Breast epithelium (tissue), 4 donors: Measurements from ENCODE around the gene GALNT2. TPM values are rescaled to one million over a fixed set of nuclear protein-coding genes. Genes with fewer than 3 reads are reported as not detected.

Experiments
- DNase-seq, 2 donors: peaks; one replicate each; pipeline ENCODE4 v3.0.0-alpha.2; 2019; ENCODE audit warnings: low spot score in 2 of 2
- H3K27ac ChIP-seq, 2 donors: fragments of 200-600 bp; sonication (generic) in 1 of 2; one replicate each; pipeline ENCODE4 v1.5.1; 2016 to 2019; ENCODE audit warnings: mild to moderate bottlenecking in 1 of 2
- H3K27me3 ChIP-seq, 2 donors: fragments of 200-600 bp; sonication (generic) in 1 of 2; one replicate each; pipeline versions ENCODE4 v1.5.1 to v1.6.0; 2017 to 2019; ENCODE audit warnings: control low read depth in 1 of 2, mild to moderate bottlenecking in 1 of 2
- H3K36me3 ChIP-seq: fragments of 200-600 bp; one replicate; pipeline ENCODE4 v1.5.1; 2019
- H3K4me1 ChIP-seq, 2 donors: fragments of 200-600 bp; sonication (generic); one replicate each; pipeline ENCODE4 v1.5.1; 2016 to 2019; ENCODE audit warnings: control low read depth in 1 of 2
- H3K4me3 ChIP-seq, 3 donors: fragments of 200-600 bp; sonication (generic); 1 replicate in 2 of 3; 2 replicates in 1 of 3; pipeline ENCODE4 v1.5.1; 2016 to 2019; ENCODE audit warnings: mild to moderate bottlenecking in 3 of 3, moderate library complexity in 2 of 3
- H3K9me3 ChIP-seq, 2 donors: fragments of 200-600 bp; sonication (generic) in 1 of 2; one replicate each; pipeline ENCODE4 v1.5.1; 2016 to 2019; ENCODE audit warnings: control low read depth in 1 of 2
- CTCF ChIP-seq, 3 donors: fragments of 450-650 bp; IDR thresholded peaks; one replicate each; pipeline ENCODE4 v1.5.1; 2016 to 2017; ENCODE audit warnings: antibody characterized with exemption in 3 of 3, mild to moderate bottlenecking in 3 of 3, moderate library complexity in 3 of 3
- POLR2A ChIP-seq: fragments of 450-650 bp; IDR thresholded peaks from one replicate; pipeline ENCODE4 v1.6.1; 2016; ENCODE audit warnings: antibody characterized with exemption, mild to moderate bottlenecking, moderate library complexity
- POLR2AphosphoS5 ChIP-seq, 3 donors: sonication (generic); formaldehyde crosslinking; IDR thresholded peaks; one replicate each; pipeline ENCODE4 v1.6.1; 2017; ENCODE audit warnings: antibody characterized with exemption in 3 of 3
- intact Hi-C: fragments of 100-400 bp; cut with DNase I; formaldehyde crosslinking; loops from one replicate; pipeline ENCODE4 v1.15.1; 2023; ENCODE audit warnings: low total_unique reads
- total RNA-seq, 3 donors: library from RNA; depleted of rRNA; stranded (reverse); fragments of >200 nt; gene quantifications; one replicate each; pipeline ENCODE4 v1.1.0, GENCODE V29; 2016

Gene GALNT2
- total RNA-seq, 3 donors from 2014 or later = 27.4 to 53.0 (median 42.6) TPM

GRCh38 chr1:230173187-230173975 is 106.3 kb downstream of the GALNT2 start:
- intact Hi-C loops = no loop called here
- DNase-seq = no peak
- Histone ChIP-seq H3K9me3 (no peaks in the 10 kb centered on the region), H3K36me3 (no peaks in the 10 kb centered on the region), H3K4me3 (no peak overlapping the region), H3K27me3 (no peaks in the 10 kb centered on the region), H3K27ac (no peak overlapping the region), H3K4me1 (no peaks in the 10 kb centered on the region)
- TF ChIP-seq POLR2AphosphoS5 (IDR thresholded peaks at IDR 0.05) (no peak), CTCF (IDR thresholded peaks at IDR 0.05) (no peak), POLR2A (no peak)

- intact Hi-C loops = no loop called here
- no peak overlapping the region for H3K4me3 ChIP-seq
- no peak overlapping the region for H3K27ac ChIP-seq
- H3K36me3 ChIP-seq = peaks cover under 1% of the 10 kb centered on the region
- no peak for DNase-seq
- no peak for TF ChIP-seq CTCF (IDR thresholded peaks at IDR 0.05)
- TF ChIP-seq POLR2A = no peak
- no peak for TF ChIP-seq POLR2AphosphoS5 (IDR thresholded peaks at IDR 0.05)
- no peaks in the 10 kb centered on the region for H3K27me3 ChIP-seq
- H3K9me3 ChIP-seq = no peaks in the 10 kb centered on the region
- H3K4me1 ChIP-seq = no peaks in the 10 kb centered on the region
Observed at GRCh38 chr1:230174041-230174440, 107.0 kb downstream of the GALNT2 start.

- TF ChIP-seq CTCF (IDR thresholded peaks at IDR 0.05) = no peak
- TF ChIP-seq POLR2A = no peak
- no peak for TF ChIP-seq POLR2AphosphoS5 (IDR thresholded peaks at IDR 0.05)
- H3K36me3 ChIP-seq = peaks cover 4% of the 10 kb centered on the region
- H3K4me3 ChIP-seq = no peak overlapping the region
- no peaks in the 10 kb centered on the region for H3K4me1 ChIP-seq
- intact Hi-C loops = no loop called here
- H3K27ac ChIP-seq = no peak overlapping the region
- DNase-seq = no peak
- H3K9me3 ChIP-seq = no peaks in the 10 kb centered on the region
- H3K27me3 ChIP-seq = no peaks in the 10 kb centered on the region
Observed at GRCh38 chr1:230174471-230175162, 107.6 kb downstream of the GALNT2 start.

GRCh38 chr1:230175163-230175747 is 108.2 kb downstream of the GALNT2 start:
- H3K27me3 ChIP-seq = no peaks in the 10 kb centered on the region
- DNase-seq = no peak
- peaks cover 4% of the 10 kb centered on the region for H3K36me3 ChIP-seq
- no peak overlapping the region for H3K27ac ChIP-seq
- H3K9me3 ChIP-seq = no peaks in the 10 kb centered on the region
- no peak overlapping the region for H3K4me3 ChIP-seq
- no peaks in the 10 kb centered on the region for H3K4me1 ChIP-seq
- intact Hi-C loops = no loop called here
- TF ChIP-seq CTCF (IDR thresholded peaks at IDR 0.05) (no peak), POLR2AphosphoS5 (IDR thresholded peaks at IDR 0.05) (no peak), POLR2A (no peak)

- Histone ChIP-seq H3K36me3 (peaks cover 4% of the 10 kb centered on the region), H3K4me3 (no peak overlapping the region), H3K9me3 (no peaks in the 10 kb centered on the region), H3K27me3 (no peaks in the 10 kb centered on the region), H3K4me1 (no peaks in the 10 kb centered on the region), H3K27ac (no peak overlapping the region)
- no peak for TF ChIP-seq CTCF (IDR thresholded peaks at IDR 0.05)
- intact Hi-C loops = no loop called here
- DNase-seq = no peak
Observed at GRCh38 chr1:230175839-230176238, 108.8 kb downstream of the GALNT2 start.
